Trophoblast cell (in vitro differentiated cells and primary cell): ENCODE measurements around the gene CYP26B1.

Experiments used
- DNase-seq, 2 donors: peaks; one replicate each; pipeline ENCODE4 v3.0.0-alpha.2; 2016
- H2AFZ ChIP-seq: 2 replicates; pipeline ENCODE4 v1.6.1; 2013; ENCODE audit warnings: low read length, moderate library complexity, mild to moderate bottlenecking; ENCODE audit not compliant: insufficient read depth, poor library complexity
- H2AK5ac ChIP-seq: 2 replicates; pipeline ENCODE4 v1.6.1; 2013; ENCODE audit warnings: mild to moderate bottlenecking, low read length
- H2BK120ac ChIP-seq: 2 replicates; pipeline ENCODE4 v1.6.1; 2013; ENCODE audit warnings: low read length, mild to moderate bottlenecking, moderate library complexity; ENCODE audit not compliant: insufficient read depth, poor library complexity
- H2BK12ac ChIP-seq: 2 replicates; pipeline ENCODE4 v1.6.1; 2013; ENCODE audit warnings: mild to moderate bottlenecking, low read length, moderate library complexity
- H2BK5ac ChIP-seq: 2 replicates; pipeline ENCODE4 v1.6.1; 2013; ENCODE audit warnings: low read length, low read depth, moderate library complexity, mild to moderate bottlenecking; ENCODE audit not compliant: poor library complexity
- H3K14ac ChIP-seq: 2 replicates; pipeline ENCODE4 v1.6.1; 2013; ENCODE audit warnings: mild to moderate bottlenecking, low read length
- H3K18ac ChIP-seq: 2 replicates; pipeline ENCODE4 v1.6.1; 2013; ENCODE audit warnings: mild to moderate bottlenecking, low read length
- H3K23ac ChIP-seq: 2 replicates; pipeline ENCODE4 v1.6.1; 2013; ENCODE audit warnings: low read length
- H3K27ac ChIP-seq: 2 replicates; pipeline ENCODE4 v1.5.1; 2013; ENCODE audit warnings: low read depth, mild to moderate bottlenecking, inconsistent platforms, low read length, moderate library complexity
- H3K27me3 ChIP-seq: 2 replicates; pipeline ENCODE4 v1.6.1; 2013; ENCODE audit warnings: inconsistent platforms, mild to moderate bottlenecking, low read length, moderate library complexity; ENCODE audit not compliant: insufficient read depth
- H3K36me3 ChIP-seq, 2 experiments: 1 replicate in 1 of 2; 2 replicates in 1 of 2; pipeline ENCODE4 v1.6.1; 2013; ENCODE audit warnings: low read length in 2 of 2, mild to moderate bottlenecking in 2 of 2, moderate library complexity in 1 of 2; ENCODE audit not compliant: insufficient read depth in 2 of 2, control insufficient read depth in 1 of 2
- H3K4ac ChIP-seq: 2 replicates; pipeline ENCODE4 v1.6.1; 2013; ENCODE audit warnings: low read depth, mild to moderate bottlenecking, low read length, moderate library complexity
- H3K4me1 ChIP-seq, 2 experiments: 1 replicate in 1 of 2; 2 replicates in 1 of 2; pipeline ENCODE4 v1.6.1; 2013; ENCODE audit warnings: low read length in 2 of 2, mild to moderate bottlenecking in 2 of 2, moderate library complexity in 1 of 2; ENCODE audit not compliant: insufficient read depth in 2 of 2, control insufficient read depth in 1 of 2
- H3K4me2 ChIP-seq: 2 replicates; pipeline ENCODE4 v1.6.1; 2013; ENCODE audit warnings: inconsistent platforms, mild to moderate bottlenecking, low read length, moderate library complexity
- H3K4me3 ChIP-seq: 2 replicates; pipeline ENCODE4 v1.5.1; 2013; ENCODE audit warnings: mild to moderate bottlenecking, low read depth, low read length, inconsistent platforms
- H3K79me1 ChIP-seq: one replicate; pipeline ENCODE4 v1.6.1; 2013; ENCODE audit warnings: low read length
- H3K79me2 ChIP-seq: 2 replicates; pipeline ENCODE4 v1.6.1; 2013; ENCODE audit warnings: low read length, mild to moderate bottlenecking; ENCODE audit not compliant: control insufficient read depth, insufficient read depth, poor library complexity
- H3K9ac ChIP-seq: 2 replicates; pipeline ENCODE4 v1.6.1; 2013; ENCODE audit warnings: mild to moderate bottlenecking, low read length
- H3K9me3 ChIP-seq: 2 replicates; pipeline ENCODE4 v1.6.1; 2013; ENCODE audit warnings: low read depth, mild to moderate bottlenecking, control low read depth, inconsistent platforms, low read length; ENCODE audit not compliant: insufficient read depth
- H4K12ac ChIP-seq: 2 replicates; pipeline ENCODE4 v1.6.1; 2013; ENCODE audit warnings: low read depth, mild to moderate bottlenecking, low read length, moderate library complexity
- H4K8ac ChIP-seq: 2 replicates; pipeline ENCODE4 v1.6.1; 2013; ENCODE audit warnings: low read depth, mild to moderate bottlenecking, low read length, moderate library complexity
- H4K91ac ChIP-seq: one replicate; pipeline ENCODE4 v1.6.1; 2013; ENCODE audit warnings: low read depth, mild to moderate bottlenecking, low read length, moderate library complexity
- WGBS: extraction: QIAGEN DNeasy Blood & Tissue Kit; methylation state at CpG from one replicate; pipeline ENCODE4 v1.1.7; 2013; ENCODE audit warnings: missing lambda C conversion rate; ENCODE audit not compliant: insufficient read length, insufficient coverage; ENCODE audit errors: extremely low coverage; 5-methylcytosine and 5-hydroxymethylcytosine counted together

Gene CYP26B1

DNA sequence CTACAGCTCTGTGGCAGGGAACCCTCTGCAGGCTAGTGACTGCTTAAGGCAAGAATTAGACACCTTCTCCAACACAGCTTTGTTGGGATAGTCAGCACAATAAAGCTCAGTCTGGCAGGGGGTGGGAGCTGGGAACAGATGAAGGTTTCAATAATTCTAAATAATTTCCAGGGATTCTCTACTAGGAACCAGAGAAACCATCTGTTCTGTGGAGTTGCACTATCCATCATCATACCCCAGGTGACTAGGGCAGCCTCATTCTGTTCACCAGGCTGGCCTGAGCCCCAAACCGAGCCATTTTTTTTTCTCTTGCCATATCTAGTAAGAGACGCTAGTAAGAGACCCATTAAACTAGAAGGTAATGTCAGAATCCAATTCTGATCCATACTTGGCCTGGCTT, 35.8 kb upstream of the CYP26B1 start:
- Histone ChIP-seq H3K36me3 (peaks cover 3 to 7% of the 10 kb centered on the region in 2 experiments), H3K79me2 (no peaks in the 10 kb centered on the region), H4K91ac (no peak overlapping the region), H3K4me2 (no peak overlapping the region), H2AFZ (no peak overlapping the region), H2BK5ac (no peak overlapping the region), H3K79me1 (no peaks in the 10 kb centered on the region), H3K27me3 (no peaks in the 10 kb centered on the region), H3K14ac (no peak overlapping the region), H3K4me1 (peaks cover 0 to 8% of the 10 kb centered on the region in 2 experiments), H3K27ac (no peak overlapping the region), H2BK12ac (no peak overlapping the region), H4K8ac (no peak overlapping the region), H2AK5ac (no peak overlapping the region), H3K4me3 (no peak overlapping the region), H3K9me3 (peaks cover 6% of the 10 kb centered on the region), H3K23ac (no peak overlapping the region), H4K12ac (no peak overlapping the region), H3K18ac (no peak overlapping the region), H3K4ac (no peak overlapping the region), H3K9ac (no peak overlapping the region), H2BK120ac (no peak overlapping the region)
- WGBS = no CpG with 5 or more reads among the region's 2 CpGs
- DNase-seq = no peak

DNA sequence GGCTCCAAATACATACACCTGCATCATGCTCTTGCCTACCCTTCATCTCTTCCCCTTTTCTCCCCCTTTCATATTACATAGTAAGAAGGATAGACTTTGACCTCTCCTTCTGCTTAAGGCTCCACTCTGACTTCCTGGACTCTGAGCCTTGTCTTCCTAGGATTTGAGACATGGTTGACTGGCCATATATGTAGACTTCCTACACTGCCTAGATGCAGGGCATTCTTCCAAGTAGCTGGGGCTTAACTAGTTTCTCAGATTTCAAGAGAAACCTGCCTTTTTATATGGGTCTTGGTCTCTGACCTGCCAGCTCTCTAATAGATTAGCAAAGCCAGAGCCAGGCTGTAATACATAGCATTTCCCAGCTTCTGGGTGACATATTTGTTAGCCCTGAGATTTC, 35.4 kb upstream of the CYP26B1 start:
- no peaks in the 10 kb centered on the region for H3K27me3 ChIP-seq
- H3K27ac ChIP-seq = no peak overlapping the region
- no peak overlapping the region for H2BK12ac ChIP-seq
- H3K4ac ChIP-seq = no peak overlapping the region
- H3K23ac ChIP-seq = no peak overlapping the region
- no peaks in the 10 kb centered on the region for H3K79me1 ChIP-seq
- peaks cover 6% of the 10 kb centered on the region for H3K9me3 ChIP-seq
- H2BK120ac ChIP-seq = no peak overlapping the region
- H3K4me1 ChIP-seq = peaks cover 0 to 8% of the 10 kb centered on the region in 2 experiments
- H3K9ac ChIP-seq = no peak overlapping the region
- DNase-seq = no peak
- H3K18ac ChIP-seq = no peak overlapping the region
- H3K36me3 ChIP-seq = peaks cover 3 to 7% of the 10 kb centered on the region in 2 experiments
- H4K12ac ChIP-seq = no peak overlapping the region
- H2BK5ac ChIP-seq = no peak overlapping the region
- no peak overlapping the region for H3K4me3 ChIP-seq
- H3K14ac ChIP-seq = no peak overlapping the region
- H2AK5ac ChIP-seq = no peak overlapping the region
- no peaks in the 10 kb centered on the region for H3K79me2 ChIP-seq
- no peak overlapping the region for H3K4me2 ChIP-seq
- no peak overlapping the region for H2AFZ ChIP-seq
- no peak overlapping the region for H4K91ac ChIP-seq
- H4K8ac ChIP-seq = no peak overlapping the region

DNA sequence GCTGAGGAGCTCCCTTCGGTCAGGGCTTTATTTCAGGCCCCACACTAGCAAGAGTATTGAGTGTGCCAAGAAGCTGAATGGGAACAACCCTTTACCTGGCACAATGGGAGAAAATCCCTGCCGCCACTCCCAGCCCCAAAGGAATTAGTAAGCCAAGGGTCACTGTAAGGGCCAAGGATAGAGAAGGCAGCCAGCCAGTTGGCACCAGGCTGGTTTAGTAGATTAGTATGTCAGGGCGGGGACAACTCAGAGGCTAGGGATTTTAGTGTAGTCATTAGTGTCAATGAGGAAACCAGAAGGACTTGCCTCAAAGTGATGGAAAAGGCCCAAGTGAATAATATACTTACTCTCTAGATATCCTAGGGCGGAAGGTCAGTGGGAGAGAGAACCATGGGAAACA, 34.9 kb upstream of the CYP26B1 start:
- no peak for DNase-seq
- H3K23ac ChIP-seq = no peak overlapping the region
- H3K27me3 ChIP-seq = no peaks in the 10 kb centered on the region
- H3K79me2 ChIP-seq = no peaks in the 10 kb centered on the region
- H3K79me1 ChIP-seq = no peaks in the 10 kb centered on the region
- peaks cover 0 to 8% of the 10 kb centered on the region in 2 experiments for H3K4me1 ChIP-seq
- no peak overlapping the region for H4K12ac ChIP-seq
- H3K4me3 ChIP-seq = no peak overlapping the region
- no peak overlapping the region for H3K9ac ChIP-seq
- peak overlapping the region; percentile 38 for H2BK5ac ChIP-seq
- no peak overlapping the region for H3K4me2 ChIP-seq
- peaks cover 3% of the 10 kb centered on the region for H3K9me3 ChIP-seq
- H4K91ac ChIP-seq = peak overlapping the region; percentile 47
- no peak overlapping the region for H2AK5ac ChIP-seq
- H3K18ac ChIP-seq = no peak overlapping the region
- H3K36me3 ChIP-seq = peaks cover 4 to 9% of the 10 kb centered on the region in 2 experiments
- no peak overlapping the region for H2AFZ ChIP-seq
- no peak overlapping the region for H3K4ac ChIP-seq
- no peak overlapping the region for H3K27ac ChIP-seq
- H3K14ac ChIP-seq = no peak overlapping the region
- H2BK120ac ChIP-seq = peak overlapping the region; percentile 40
- H2BK12ac ChIP-seq = peak overlapping the region; percentile 31
- no peak overlapping the region for H4K8ac ChIP-seq
- no CpG with 5 or more reads among the region's 4 CpGs for WGBS

- peaks cover 0 to 8% of the 10 kb centered on the region in 2 experiments for H3K4me1 ChIP-seq
- no CpG with 5 or more reads among the region's 2 CpGs for WGBS
- H3K79me2 ChIP-seq = no peaks in the 10 kb centered on the region
- DNase-seq = peak; percentile 22 to 72
- H2AFZ ChIP-seq = no peak overlapping the region
- no peak overlapping the region for H3K4me3 ChIP-seq
- no peak overlapping the region for H4K12ac ChIP-seq
- H4K8ac ChIP-seq = no peak overlapping the region
- H3K18ac ChIP-seq = no peak overlapping the region
- H3K4ac ChIP-seq = no peak overlapping the region
- no peak overlapping the region for H2BK5ac ChIP-seq
- no peak overlapping the region for H3K14ac ChIP-seq
- H3K23ac ChIP-seq = no peak overlapping the region
- H3K4me2 ChIP-seq = no peak overlapping the region
- H3K36me3 ChIP-seq = peaks cover 4 to 12% of the 10 kb centered on the region in 2 experiments
- no peaks in the 10 kb centered on the region for H3K79me1 ChIP-seq
- H2BK12ac ChIP-seq = no peak overlapping the region
- H3K9me3 ChIP-seq = no peaks in the 10 kb centered on the region
- no peak overlapping the region for H4K91ac ChIP-seq
- H3K9ac ChIP-seq = no peak overlapping the region
- H3K27me3 ChIP-seq = no peaks in the 10 kb centered on the region
- H2BK120ac ChIP-seq = no peak overlapping the region
- no peak overlapping the region for H2AK5ac ChIP-seq
- peak overlapping the region; percentile 27 for H3K27ac ChIP-seq
Measured at GRCh38 chr2:72181616-72182015, 34.0 kb upstream of the CYP26B1 start.
